Trophoblast cell (in vitro differentiated cells and primary cell): ENCODE results near the gene MAP1B.

Source experiments
- DNase-seq, 2 donors: peaks; one replicate each; pipeline ENCODE4 v3.0.0-alpha.2; 2016
- H2AFZ ChIP-seq: 2 replicates; pipeline ENCODE4 v1.6.1; 2013; ENCODE audit warnings: low read length, moderate library complexity, mild to moderate bottlenecking; ENCODE audit not compliant: insufficient read depth, poor library complexity
- H2AK5ac ChIP-seq: 2 replicates; pipeline ENCODE4 v1.6.1; 2013; ENCODE audit warnings: mild to moderate bottlenecking, low read length
- H2BK120ac ChIP-seq: 2 replicates; pipeline ENCODE4 v1.6.1; 2013; ENCODE audit warnings: low read length, mild to moderate bottlenecking, moderate library complexity; ENCODE audit not compliant: insufficient read depth, poor library complexity
- H2BK12ac ChIP-seq: 2 replicates; pipeline ENCODE4 v1.6.1; 2013; ENCODE audit warnings: mild to moderate bottlenecking, low read length, moderate library complexity
- H2BK5ac ChIP-seq: 2 replicates; pipeline ENCODE4 v1.6.1; 2013; ENCODE audit warnings: low read length, low read depth, moderate library complexity, mild to moderate bottlenecking; ENCODE audit not compliant: poor library complexity
- H3K14ac ChIP-seq: 2 replicates; pipeline ENCODE4 v1.6.1; 2013; ENCODE audit warnings: mild to moderate bottlenecking, low read length
- H3K18ac ChIP-seq: 2 replicates; pipeline ENCODE4 v1.6.1; 2013; ENCODE audit warnings: mild to moderate bottlenecking, low read length
- H3K23ac ChIP-seq: 2 replicates; pipeline ENCODE4 v1.6.1; 2013; ENCODE audit warnings: low read length
- H3K27ac ChIP-seq: 2 replicates; pipeline ENCODE4 v1.5.1; 2013; ENCODE audit warnings: low read depth, mild to moderate bottlenecking, inconsistent platforms, low read length, moderate library complexity
- H3K27me3 ChIP-seq: 2 replicates; pipeline ENCODE4 v1.6.1; 2013; ENCODE audit warnings: inconsistent platforms, mild to moderate bottlenecking, low read length, moderate library complexity; ENCODE audit not compliant: insufficient read depth
- H3K36me3 ChIP-seq, 2 experiments: 1 replicate in 1 of 2; 2 replicates in 1 of 2; pipeline ENCODE4 v1.6.1; 2013; ENCODE audit warnings: low read length in 2 of 2, mild to moderate bottlenecking in 2 of 2, moderate library complexity in 1 of 2; ENCODE audit not compliant: insufficient read depth in 2 of 2, control insufficient read depth in 1 of 2
- H3K4ac ChIP-seq: 2 replicates; pipeline ENCODE4 v1.6.1; 2013; ENCODE audit warnings: low read depth, mild to moderate bottlenecking, low read length, moderate library complexity
- H3K4me1 ChIP-seq, 2 experiments: 1 replicate in 1 of 2; 2 replicates in 1 of 2; pipeline ENCODE4 v1.6.1; 2013; ENCODE audit warnings: low read length in 2 of 2, mild to moderate bottlenecking in 2 of 2, moderate library complexity in 1 of 2; ENCODE audit not compliant: insufficient read depth in 2 of 2, control insufficient read depth in 1 of 2
- H3K4me2 ChIP-seq: 2 replicates; pipeline ENCODE4 v1.6.1; 2013; ENCODE audit warnings: inconsistent platforms, mild to moderate bottlenecking, low read length, moderate library complexity
- H3K4me3 ChIP-seq: 2 replicates; pipeline ENCODE4 v1.5.1; 2013; ENCODE audit warnings: mild to moderate bottlenecking, low read depth, low read length, inconsistent platforms
- H3K79me1 ChIP-seq: one replicate; pipeline ENCODE4 v1.6.1; 2013; ENCODE audit warnings: low read length
- H3K79me2 ChIP-seq: 2 replicates; pipeline ENCODE4 v1.6.1; 2013; ENCODE audit warnings: low read length, mild to moderate bottlenecking; ENCODE audit not compliant: control insufficient read depth, insufficient read depth, poor library complexity
- H3K9ac ChIP-seq: 2 replicates; pipeline ENCODE4 v1.6.1; 2013; ENCODE audit warnings: mild to moderate bottlenecking, low read length
- H3K9me3 ChIP-seq: 2 replicates; pipeline ENCODE4 v1.6.1; 2013; ENCODE audit warnings: low read depth, mild to moderate bottlenecking, control low read depth, inconsistent platforms, low read length; ENCODE audit not compliant: insufficient read depth
- H4K12ac ChIP-seq: 2 replicates; pipeline ENCODE4 v1.6.1; 2013; ENCODE audit warnings: low read depth, mild to moderate bottlenecking, low read length, moderate library complexity
- H4K8ac ChIP-seq: 2 replicates; pipeline ENCODE4 v1.6.1; 2013; ENCODE audit warnings: low read depth, mild to moderate bottlenecking, low read length, moderate library complexity
- H4K91ac ChIP-seq: one replicate; pipeline ENCODE4 v1.6.1; 2013; ENCODE audit warnings: low read depth, mild to moderate bottlenecking, low read length, moderate library complexity
- WGBS: extraction: QIAGEN DNeasy Blood & Tissue Kit; methylation state at CpG from one replicate; pipeline ENCODE4 v1.1.7; 2013; ENCODE audit warnings: missing lambda C conversion rate; ENCODE audit not compliant: insufficient read length, insufficient coverage; ENCODE audit errors: extremely low coverage; 5-methylcytosine and 5-hydroxymethylcytosine counted together

The MAP1B gene

GRCh38 chr5:72160329-72160728, 53.1 kb downstream of the MAP1B start:
- Histone ChIP-seq H2BK120ac (no peak overlapping the region), H3K4me2 (no peak overlapping the region), H3K9ac (no peak overlapping the region), H4K8ac (no peak overlapping the region), H3K27ac (no peak overlapping the region), H2BK5ac (no peak overlapping the region), H3K4me1 (no peaks in the 10 kb centered on the region), H3K4ac (no peak overlapping the region), H4K91ac (no peak overlapping the region), H2AK5ac (no peak overlapping the region), H2BK12ac (no peak overlapping the region), H3K23ac (no peak overlapping the region), H3K4me3 (no peak overlapping the region), H2AFZ (no peak overlapping the region), H3K14ac (no peak overlapping the region), H3K27me3 (no peaks in the 10 kb centered on the region), H3K79me1 (no peaks in the 10 kb centered on the region), H3K18ac (no peak overlapping the region), H4K12ac (no peak overlapping the region), H3K9me3 (no peaks in the 10 kb centered on the region), H3K36me3 (peaks cover 0 to 2% of the 10 kb centered on the region in 2 experiments), H3K79me2 (no peaks in the 10 kb centered on the region)
- WGBS, result no CpG with 5 or more reads among the region's 1 CpG
- DNase-seq, result no peak

GRCh38 chr5:72160959-72161358, 53.7 kb downstream of the MAP1B start:
- no peak overlapping the region for H3K27ac ChIP-seq
- no peak overlapping the region for H2AK5ac ChIP-seq
- no peak overlapping the region for H2AFZ ChIP-seq
- H3K4me2 ChIP-seq, result no peak overlapping the region
- no peaks in the 10 kb centered on the region for H3K79me2 ChIP-seq
- no peak overlapping the region for H3K14ac ChIP-seq
- no peak overlapping the region for H3K18ac ChIP-seq
- H3K9me3 ChIP-seq, result no peaks in the 10 kb centered on the region
- no peak overlapping the region for H4K12ac ChIP-seq
- no peak overlapping the region for H3K23ac ChIP-seq
- no peak overlapping the region for H3K9ac ChIP-seq
- DNase-seq, result no peak
- H4K8ac ChIP-seq, result no peak overlapping the region
- no peaks in the 10 kb centered on the region for H3K79me1 ChIP-seq
- no peak overlapping the region for H2BK5ac ChIP-seq
- no peak overlapping the region for H4K91ac ChIP-seq
- no peak overlapping the region for H3K4me3 ChIP-seq
- peaks cover 0 to 2% of the 10 kb centered on the region in 2 experiments for H3K36me3 ChIP-seq
- no peaks in the 10 kb centered on the region for H3K27me3 ChIP-seq
- H3K4me1 ChIP-seq, result no peaks in the 10 kb centered on the region
- H2BK120ac ChIP-seq, result no peak overlapping the region
- no peak overlapping the region for H2BK12ac ChIP-seq
- H3K4ac ChIP-seq, result no peak overlapping the region

GRCh38 chr5:72161951-72162350, 54.7 kb downstream of the MAP1B start:
- Histone ChIP-seq H3K18ac (no peak overlapping the region), H2BK5ac (no peak overlapping the region), H4K12ac (no peak overlapping the region), H3K4ac (no peak overlapping the region), H3K9ac (no peak overlapping the region), H3K79me1 (no peaks in the 10 kb centered on the region), H3K9me3 (no peaks in the 10 kb centered on the region), H3K4me1 (peaks cover 0 to 1% of the 10 kb centered on the region in 2 experiments), H2AK5ac (no peak overlapping the region), H2BK12ac (no peak overlapping the region), H3K4me2 (no peak overlapping the region), H4K8ac (no peak overlapping the region), H3K23ac (no peak overlapping the region), H3K36me3 (peaks cover 2% of the 10 kb centered on the region in 2 experiments), H3K14ac (no peak overlapping the region), H3K79me2 (no peaks in the 10 kb centered on the region), H3K4me3 (no peak overlapping the region), H4K91ac (no peak overlapping the region), H2BK120ac (no peak overlapping the region), H3K27me3 (no peaks in the 10 kb centered on the region), H2AFZ (no peak overlapping the region), H3K27ac (no peak overlapping the region)
- no CpG with 5 or more reads among the region's 4 CpGs for WGBS
- no peak for DNase-seq

- Histone ChIP-seq H4K8ac (no peak overlapping the region), H2BK120ac (no peak overlapping the region), H3K27ac (no peak overlapping the region), H3K27me3 (no peaks in the 10 kb centered on the region), H4K12ac (no peak overlapping the region), H2AFZ (no peak overlapping the region), H3K18ac (no peak overlapping the region), H4K91ac (no peak overlapping the region), H3K79me2 (no peaks in the 10 kb centered on the region), H3K9ac (no peak overlapping the region), H2AK5ac (no peak overlapping the region), H3K9me3 (no peaks in the 10 kb centered on the region), H2BK12ac (no peak overlapping the region), H3K4me1 (peaks cover 0 to 1% of the 10 kb centered on the region in 2 experiments), H3K79me1 (no peaks in the 10 kb centered on the region), H3K23ac (no peak overlapping the region), H3K4me3 (no peak overlapping the region), H3K4me2 (no peak overlapping the region), H3K36me3 (peaks cover 2% of the 10 kb centered on the region in 2 experiments), H2BK5ac (no peak overlapping the region), H3K4ac (no peak overlapping the region), H3K14ac (no peak overlapping the region)
- DNase-seq, result no peak
- no CpG with 5 or more reads among the region's 2 CpGs for WGBS
Observed at GRCh38 chr5:72163349-72163983, 56.2 kb downstream of the MAP1B start.
